ENCODE data around the gene COLQ.

- TF ChIP-seq, protein P1, sequence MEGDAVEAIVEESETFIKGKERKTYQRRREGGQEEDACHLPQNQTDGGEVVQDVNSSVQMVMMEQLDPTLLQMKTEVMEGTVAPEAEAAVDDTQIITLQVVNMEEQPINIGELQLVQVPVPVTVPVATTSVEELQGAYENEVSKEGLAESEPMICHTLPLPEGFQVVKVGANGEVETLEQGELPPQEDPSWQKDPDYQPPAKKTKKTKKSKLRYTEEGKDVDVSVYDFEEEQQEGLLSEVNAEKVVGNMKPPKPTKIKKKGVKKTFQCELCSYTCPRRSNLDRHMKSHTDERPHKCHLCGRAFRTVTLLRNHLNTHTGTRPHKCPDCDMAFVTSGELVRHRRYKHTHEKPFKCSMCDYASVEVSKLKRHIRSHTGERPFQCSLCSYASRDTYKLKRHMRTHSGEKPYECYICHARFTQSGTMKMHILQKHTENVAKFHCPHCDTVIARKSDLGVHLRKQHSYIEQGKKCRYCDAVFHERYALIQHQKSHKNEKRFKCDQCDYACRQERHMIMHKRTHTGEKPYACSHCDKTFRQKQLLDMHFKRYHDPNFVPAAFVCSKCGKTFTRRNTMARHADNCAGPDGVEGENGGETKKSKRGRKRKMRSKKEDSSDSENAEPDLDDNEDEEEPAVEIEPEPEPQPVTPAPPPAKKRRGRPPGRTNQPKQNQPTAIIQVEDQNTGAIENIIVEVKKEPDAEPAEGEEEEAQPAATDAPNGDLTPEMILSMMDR (IDR thresholded peaks at IDR 0.05; ENCODE audit: low read depth, low read length, missing input control) = no peak
- TF ChIP-seq EGR1 (IDR thresholded peaks at IDR 0.05; ENCODE audit: low read depth in 2 of 2) (no peak), FOXA1 (IDR thresholded peaks at IDR 0.05) (no peak), TAF1 (conservative IDR thresholded peaks at IDR 0.05) (no peak), GABPA (IDR thresholded peaks at IDR 0.05 in 1 of 2, conservative IDR thresholded peaks at IDR 0.05 in 1 of 2) (no peak), RAD21 (IDR thresholded peaks at IDR 0.05) (no peak)
- TF ChIP-seq, protein P2, sequence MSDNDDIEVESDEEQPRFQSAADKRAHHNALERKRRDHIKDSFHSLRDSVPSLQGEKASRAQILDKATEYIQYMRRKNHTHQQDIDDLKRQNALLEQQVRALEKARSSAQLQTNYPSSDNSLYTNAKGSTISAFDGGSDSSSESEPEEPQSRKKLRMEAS (IDR thresholded peaks at IDR 0.05) = no peak
- TF ChIP-seq, protein P3, sequence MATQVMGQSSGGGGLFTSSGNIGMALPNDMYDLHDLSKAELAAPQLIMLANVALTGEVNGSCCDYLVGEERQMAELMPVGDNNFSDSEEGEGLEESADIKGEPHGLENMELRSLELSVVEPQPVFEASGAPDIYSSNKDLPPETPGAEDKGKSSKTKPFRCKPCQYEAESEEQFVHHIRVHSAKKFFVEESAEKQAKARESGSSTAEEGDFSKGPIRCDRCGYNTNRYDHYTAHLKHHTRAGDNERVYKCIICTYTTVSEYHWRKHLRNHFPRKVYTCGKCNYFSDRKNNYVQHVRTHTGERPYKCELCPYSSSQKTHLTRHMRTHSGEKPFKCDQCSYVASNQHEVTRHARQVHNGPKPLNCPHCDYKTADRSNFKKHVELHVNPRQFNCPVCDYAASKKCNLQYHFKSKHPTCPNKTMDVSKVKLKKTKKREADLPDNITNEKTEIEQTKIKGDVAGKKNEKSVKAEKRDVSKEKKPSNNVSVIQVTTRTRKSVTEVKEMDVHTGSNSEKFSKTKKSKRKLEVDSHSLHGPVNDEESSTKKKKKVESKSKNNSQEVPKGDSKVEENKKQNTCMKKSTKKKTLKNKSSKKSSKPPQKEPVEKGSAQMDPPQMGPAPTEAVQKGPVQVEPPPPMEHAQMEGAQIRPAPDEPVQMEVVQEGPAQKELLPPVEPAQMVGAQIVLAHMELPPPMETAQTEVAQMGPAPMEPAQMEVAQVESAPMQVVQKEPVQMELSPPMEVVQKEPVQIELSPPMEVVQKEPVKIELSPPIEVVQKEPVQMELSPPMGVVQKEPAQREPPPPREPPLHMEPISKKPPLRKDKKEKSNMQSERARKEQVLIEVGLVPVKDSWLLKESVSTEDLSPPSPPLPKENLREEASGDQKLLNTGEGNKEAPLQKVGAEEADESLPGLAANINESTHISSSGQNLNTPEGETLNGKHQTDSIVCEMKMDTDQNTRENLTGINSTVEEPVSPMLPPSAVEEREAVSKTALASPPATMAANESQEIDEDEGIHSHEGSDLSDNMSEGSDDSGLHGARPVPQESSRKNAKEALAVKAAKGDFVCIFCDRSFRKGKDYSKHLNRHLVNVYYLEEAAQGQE (IDR thresholded peaks at IDR 0.05) = no peak
Observed at GRCh38 chr3:15513810-15514662, 7.5 kb downstream of the COLQ start.
